HFFc6 (cell line): ENCODE results near the gene LCE2D. TPM values are rescaled to one million over a fixed set of nuclear protein-coding genes. Genes with fewer than 3 reads are reported as not detected.

Experiments
- DNase-seq: peaks from one replicate; pipeline ENCODE4 v3.0.0-alpha.2; 2018
- H3K27ac Mint-ChIP-seq: 2 replicates; pipeline ENCODE4 v1.8.0; 2020; ENCODE audit warnings: mild to moderate bottlenecking, mixed read lengths
- H3K27me3 Mint-ChIP-seq: 2 replicates; pipeline ENCODE4 v1.8.0; 2021; ENCODE audit warnings: mild to moderate bottlenecking, moderate library complexity, mixed read lengths; ENCODE audit not compliant: insufficient read depth
- H3K36me3 Mint-ChIP-seq: 2 replicates; pipeline ENCODE4 v1.8.0; 2021; ENCODE audit warnings: low read depth, mixed read lengths
- H3K4me1 Mint-ChIP-seq: 2 replicates; pipeline ENCODE4 v1.8.0; 2020; ENCODE audit warnings: low read depth, mixed read lengths
- H3K4me3 Mint-ChIP-seq: 2 replicates; pipeline ENCODE4 v1.8.0; 2020; ENCODE audit warnings: mild to moderate bottlenecking, moderate library complexity, mixed read lengths
- H3K9me3 Mint-ChIP-seq: 2 replicates; pipeline ENCODE4 v1.8.0; 2020; ENCODE audit warnings: mild to moderate bottlenecking, mixed read lengths
- CTCF ChIP-seq: fragments of 200-600 bp; sonication (generic); IDR thresholded peaks from 2 replicates; pipeline ENCODE4 v1.5.0; 2021; ENCODE audit warnings: antibody characterized with exemption, mild to moderate bottlenecking
- total RNA-seq, 6 experiments: library from RNA; stranded (reverse); fragmentation: NEBNext Ultra II Directional; extraction: Animal tissue kit (Norgen Biotek cat#: 25700); gene quantifications; 2 replicates in 1 of 6; 3 replicates in 5 of 6; pipeline ENCODE4 v1.2.3, GENCODE V29; 2021

LCE2D gene
- total RNA-seq, 6 experiments from 2014 or later = not detected

- Mint-ChIP-seq H3K9me3 (peaks cover 26% of the 10 kb centered on the region), H3K4me3 (no peak overlapping the region), H3K36me3 (peaks cover 4% of the 10 kb centered on the region; the same call in 1 of the 2 replicates), H3K27ac (no peak overlapping the region), H3K27me3 (peaks cover 2% of the 10 kb centered on the region), H3K4me1 (no peaks in the 10 kb centered on the region)
- DNase-seq = no peak
- no peak for TF ChIP-seq CTCF
Measured at GRCh38 chr1:152626744-152627143, 36.4 kb upstream of the LCE2D start.

GRCh38 chr1:152630596-152630995, 32.6 kb upstream of the LCE2D start:
- peaks cover 13% of the 10 kb centered on the region for H3K9me3 Mint-ChIP-seq

GRCh38 chr1:152640351-152640750, 22.8 kb upstream of the LCE2D start:
- no peaks in the 10 kb centered on the region for H3K36me3 Mint-ChIP-seq
- no peak overlapping the region for H3K27ac Mint-ChIP-seq
- TF ChIP-seq CTCF = no peak
- peaks cover 14% of the 10 kb centered on the region; the same call in 1 of the 2 replicates for H3K9me3 Mint-ChIP-seq
- no peaks in the 10 kb centered on the region for H3K4me1 Mint-ChIP-seq
- no peak for DNase-seq
- peaks cover 4% of the 10 kb centered on the region for H3K27me3 Mint-ChIP-seq
- H3K4me3 Mint-ChIP-seq = no peak overlapping the region

More at GRCh38 chr1:152630596-152630995, 32.6 kb upstream of the LCE2D start:
- H3K4me1 Mint-ChIP-seq = no peaks in the 10 kb centered on the region
- H3K27me3 Mint-ChIP-seq = no peaks in the 10 kb centered on the region; the same call in none of the 2 replicates
- no peak for DNase-seq
- no peak overlapping the region for H3K27ac Mint-ChIP-seq
- H3K4me3 Mint-ChIP-seq = no peak overlapping the region
- no peak for TF ChIP-seq CTCF
- H3K36me3 Mint-ChIP-seq = no peaks in the 10 kb centered on the region

- peaks cover 10% of the 10 kb centered on the region; the same call in 1 of the 2 replicates for H3K9me3 Mint-ChIP-seq
- no peaks in the 10 kb centered on the region; the same call in 1 of the 2 replicates for H3K27me3 Mint-ChIP-seq
Measured at GRCh38 chr1:152643945-152644344, 19.2 kb upstream of the LCE2D start.

GRCh38 chr1:152645146-152645545, 18.0 kb upstream of the LCE2D start:
- no peak for DNase-seq
- no peaks in the 10 kb centered on the region for H3K4me1 Mint-ChIP-seq
- H3K4me3 Mint-ChIP-seq = no peak overlapping the region
- TF ChIP-seq CTCF = no peak
- H3K27me3 Mint-ChIP-seq = no peaks in the 10 kb centered on the region; the same call in 1 of the 2 replicates
- peaks cover 4% of the 10 kb centered on the region; the same call in 1 of the 2 replicates for H3K9me3 Mint-ChIP-seq
- H3K36me3 Mint-ChIP-seq = no peaks in the 10 kb centered on the region
- no peak overlapping the region for H3K27ac Mint-ChIP-seq

More at GRCh38 chr1:152643945-152644344, 19.2 kb upstream of the LCE2D start:
- no peak for TF ChIP-seq CTCF
- Mint-ChIP-seq H3K4me1 (no peaks in the 10 kb centered on the region), H3K4me3 (no peak overlapping the region), H3K27ac (no peak overlapping the region), H3K36me3 (no peaks in the 10 kb centered on the region)
- no peak for DNase-seq
